Femur (tissue), 1 donor: Measurements from ENCODE around the gene ADAMTS17.
"Not testable (repeated sequence)": the region's sequence is repeated elsewhere in the genome, so short reads cannot be mapped to it uniquely, and the experiment has no call there.

Experiments
- DNase-seq: peaks from one replicate; pipeline ENCODE4 v3.0.0-alpha.2; 2017

The ADAMTS17 gene

GRCh38 chr15:99983886-99984286 is 357.9 kb downstream of the ADAMTS17 start:
- peak; percentile 67 for DNase-seq

DNA sequence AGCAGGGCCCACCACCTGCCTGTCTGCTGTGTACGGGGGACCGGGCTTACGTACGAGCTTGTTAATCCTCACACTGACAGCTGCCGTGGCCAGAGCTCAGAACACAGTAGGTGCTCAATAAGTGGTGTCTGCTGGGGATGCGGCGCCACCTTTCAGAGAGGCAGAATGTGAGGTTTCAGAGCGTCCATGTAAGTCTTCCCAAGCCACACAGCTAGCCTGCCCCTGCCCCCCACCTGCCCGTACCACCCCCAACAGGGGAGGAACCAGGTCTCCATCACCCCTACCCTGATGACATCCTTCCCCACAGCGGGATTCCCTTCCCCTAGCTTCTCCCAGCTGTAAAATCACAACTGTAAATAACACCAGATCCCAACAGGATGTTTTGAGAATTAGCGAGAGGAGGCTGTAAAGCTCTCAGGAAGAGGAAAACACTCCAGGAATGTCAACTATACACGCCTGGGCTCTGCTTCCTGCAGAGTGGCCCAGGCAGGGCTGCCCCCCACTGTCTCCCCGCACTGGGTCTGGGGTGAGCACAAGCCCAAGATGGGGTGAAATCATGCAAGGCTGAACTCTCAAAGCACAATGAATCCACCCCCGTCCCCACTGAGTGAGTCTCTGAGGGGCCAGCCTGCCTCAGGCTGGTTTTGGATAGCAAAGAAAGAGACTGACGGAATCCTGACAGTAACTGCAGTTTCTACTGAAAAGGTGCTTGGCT is 358.4 kb downstream of the ADAMTS17 start:
- no peak for DNase-seq

- no peak for DNase-seq
Observed at GRCh38 chr15:99982662-99983061, 359.1 kb downstream of the ADAMTS17 start.

DNA sequence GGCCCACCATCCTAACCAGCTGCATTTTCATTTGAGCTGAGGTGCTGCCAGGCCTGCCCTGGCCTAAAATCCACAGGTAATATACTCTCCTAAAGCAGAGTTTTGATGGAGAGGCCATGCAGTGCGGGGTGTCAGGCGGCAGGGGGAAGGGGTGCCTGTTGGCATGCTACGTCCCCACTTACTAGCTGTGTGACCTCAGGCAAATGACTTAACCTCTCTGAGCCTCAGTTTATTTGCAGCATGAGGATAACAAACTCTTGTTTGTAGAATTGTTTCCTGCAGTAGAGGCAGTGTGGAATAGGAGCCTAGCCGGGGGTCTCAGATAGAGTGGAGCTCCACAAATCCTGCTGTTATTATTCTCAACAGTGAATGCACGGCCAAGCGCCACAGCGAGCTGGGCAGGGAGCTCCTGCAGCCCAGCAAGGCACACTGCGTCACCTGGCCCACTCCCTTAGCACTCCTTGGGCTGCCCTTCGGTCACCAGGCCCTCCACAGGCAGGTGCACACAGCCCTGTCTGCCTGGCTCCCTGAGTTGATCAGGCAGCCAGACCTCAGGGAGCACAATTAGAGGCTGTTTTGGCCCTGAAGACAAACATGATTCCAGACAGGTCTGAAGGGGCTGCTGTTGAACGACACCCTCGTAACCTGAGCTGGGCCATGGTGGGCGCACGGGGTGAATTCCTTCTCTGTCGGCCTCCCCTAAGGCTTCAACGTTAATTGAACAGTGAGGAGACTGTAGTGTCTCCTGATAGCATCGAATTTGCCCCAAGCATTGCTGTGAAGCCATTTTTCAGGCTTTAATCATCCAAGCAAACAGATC is 359.7 kb downstream of the ADAMTS17 start:
- no peak for DNase-seq

GRCh38 chr15:99981191-99981647 is 360.6 kb downstream of the ADAMTS17 start:
- DNase-seq: no peak

DNA sequence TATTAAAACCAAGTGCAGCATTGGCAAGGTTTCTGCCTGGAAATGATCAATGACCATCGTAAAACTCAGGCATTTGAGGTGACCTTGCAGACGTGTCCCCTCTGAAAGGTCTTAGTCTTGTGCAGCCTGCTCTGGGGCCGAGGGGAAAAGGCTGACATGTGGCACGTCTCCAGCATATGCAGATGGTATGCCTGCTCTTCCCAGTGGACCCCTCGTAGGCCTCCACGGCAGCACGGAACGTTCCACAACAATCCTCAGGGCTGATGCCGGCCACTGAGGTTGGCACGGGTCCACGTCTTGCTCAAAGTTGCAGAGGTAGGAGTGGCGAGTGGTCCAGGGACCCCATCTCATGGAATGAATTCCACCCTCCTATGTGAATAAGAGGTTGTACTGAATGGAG is 361.0 kb downstream of the ADAMTS17 start:
- DNase-seq: peak; percentile 46

- DNase-seq: not testable (repeated sequence)
Observed at GRCh38 chr15:99979886-99980285, 361.9 kb downstream of the ADAMTS17 start.

- DNase-seq: no peak
Observed at GRCh38 chr15:99979371-99979770, 362.4 kb downstream of the ADAMTS17 start.

- no peak for DNase-seq
Observed at GRCh38 chr15:99978426-99978825, 363.3 kb downstream of the ADAMTS17 start.

GRCh38 chr15:99977929-99978328 is 363.8 kb downstream of the ADAMTS17 start:
- no peak for DNase-seq

GRCh38 chr15:99976811-99977271 is 364.9 kb downstream of the ADAMTS17 start:
- peak; percentile 22 for DNase-seq

DNA sequence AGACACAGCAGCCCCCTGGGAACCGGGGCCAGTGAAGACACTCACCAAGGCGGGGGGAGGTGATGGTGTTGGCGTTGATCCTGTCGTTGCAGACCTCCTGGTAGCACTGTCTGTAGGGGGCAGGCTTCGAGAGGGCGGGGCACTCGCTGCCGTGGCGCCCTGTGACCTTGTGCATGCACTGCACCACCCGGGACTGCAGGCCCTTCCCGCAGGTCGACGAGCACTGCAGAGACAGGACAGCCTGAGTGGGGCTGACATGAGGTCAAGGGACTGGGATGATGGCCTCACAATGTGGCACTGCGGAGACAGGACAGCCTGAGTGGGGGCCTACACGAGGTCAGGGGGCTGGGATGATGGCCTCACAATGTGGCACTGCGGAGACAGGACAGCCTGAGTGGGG is 365.8 kb downstream of the ADAMTS17 start:
- DNase-seq: no peak

DNA sequence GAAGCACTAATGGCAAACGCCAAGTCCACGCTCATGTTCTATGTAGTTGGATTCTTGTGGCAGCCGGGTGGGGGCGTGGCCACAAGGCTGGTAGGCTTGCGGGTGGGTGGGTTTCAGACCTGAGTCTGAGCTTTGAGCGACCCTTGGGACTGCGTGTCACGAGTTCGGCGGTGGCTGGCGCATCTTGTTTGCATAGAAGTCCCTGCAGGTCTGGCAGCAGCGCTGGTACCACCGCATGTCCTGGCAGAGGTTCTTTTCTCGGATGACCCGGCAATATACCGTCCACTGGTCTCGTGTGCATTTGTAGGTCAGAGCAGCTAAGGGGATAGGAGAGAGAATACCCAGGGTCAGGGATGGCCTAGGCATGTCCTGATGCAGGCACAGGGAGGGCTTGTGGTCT is 367.5 kb downstream of the ADAMTS17 start:
- DNase-seq: no peak

DNA sequence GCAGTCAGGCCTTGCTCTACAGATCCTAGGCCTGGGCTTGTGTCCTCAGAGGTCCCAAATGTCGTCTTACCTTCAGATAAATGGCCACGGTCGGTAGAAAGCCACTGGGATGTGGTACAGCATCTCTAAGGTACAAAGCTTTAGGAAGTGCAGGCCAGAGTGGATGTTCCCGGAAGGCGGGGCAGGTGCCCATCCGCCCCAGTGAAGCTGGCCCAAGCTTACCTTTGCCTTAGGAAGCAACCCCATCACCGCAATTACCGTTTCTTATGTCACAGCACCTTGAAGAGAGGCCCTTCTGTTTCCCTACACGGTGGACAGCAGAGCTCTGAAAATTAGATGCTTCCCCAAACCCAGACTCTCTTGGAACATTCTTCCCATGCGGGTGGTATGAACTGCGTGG is 368.4 kb downstream of the ADAMTS17 start:
- DNase-seq: no peak

GRCh38 chr15:99970891-99971430 is 370.8 kb downstream of the ADAMTS17 start:
- peak; percentile 24 for DNase-seq

DNA sequence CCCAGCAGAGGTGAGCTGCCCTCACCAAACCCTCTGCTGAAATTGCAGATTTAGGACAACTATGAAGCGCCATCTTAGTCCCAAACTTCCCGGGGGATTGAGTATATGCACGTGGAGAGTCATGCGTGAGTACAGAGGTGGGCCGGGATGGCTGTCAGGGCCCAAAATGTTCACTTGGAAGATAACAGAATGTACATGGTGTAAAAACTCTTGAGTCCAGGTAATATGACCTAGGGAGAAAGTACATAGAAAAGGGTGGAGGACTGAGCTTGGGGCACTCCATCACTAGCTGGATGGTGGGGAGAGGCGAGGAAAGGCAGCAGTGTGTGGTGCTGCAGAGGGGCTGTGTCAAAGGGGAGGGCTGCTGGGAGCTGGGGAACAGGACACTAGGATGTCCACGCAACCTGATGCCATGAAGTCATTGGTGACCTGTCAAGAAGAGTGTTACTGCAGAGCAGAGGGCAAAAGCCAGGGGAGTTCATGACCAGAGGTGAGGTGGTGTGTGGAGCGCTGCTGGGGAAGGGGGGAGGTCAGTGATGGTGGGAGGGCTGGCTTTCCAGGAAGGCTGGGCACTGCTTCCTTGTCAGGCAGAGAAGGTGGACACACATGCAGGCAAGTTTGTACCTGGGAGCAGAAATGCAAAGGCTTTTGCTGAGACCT is 372.4 kb downstream of the ADAMTS17 start:
- DNase-seq: peak; percentile 9

DNA sequence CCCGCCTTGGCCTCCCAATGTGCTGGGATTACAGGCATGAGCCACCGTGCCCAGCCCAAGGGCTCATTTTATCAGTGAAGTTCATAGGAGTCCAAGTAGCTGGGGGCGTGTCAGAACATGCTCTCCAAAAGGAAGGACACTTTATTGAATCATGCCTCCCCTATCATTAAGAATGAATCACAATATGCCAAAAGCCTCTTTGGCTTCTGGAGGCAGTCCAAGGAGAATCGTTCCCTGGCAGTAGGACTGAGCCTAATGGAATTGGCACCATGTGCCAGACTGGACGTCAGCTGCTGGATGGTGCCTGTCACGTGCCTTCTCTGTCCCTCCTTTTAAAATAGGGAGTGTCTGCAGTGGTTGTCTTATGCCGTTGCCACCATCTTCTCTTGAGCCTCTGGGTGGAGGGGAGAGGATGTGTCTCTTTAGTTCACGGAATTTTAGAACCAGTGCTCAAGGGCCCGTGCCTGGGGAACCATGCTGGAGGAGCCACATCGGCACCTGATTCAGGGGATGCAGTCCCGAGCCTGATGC is 373.9 kb downstream of the ADAMTS17 start:
- peak; percentile 28 for DNase-seq

GRCh38 chr15:99966815-99967214 is 375.0 kb downstream of the ADAMTS17 start:
- no peak for DNase-seq

DNA sequence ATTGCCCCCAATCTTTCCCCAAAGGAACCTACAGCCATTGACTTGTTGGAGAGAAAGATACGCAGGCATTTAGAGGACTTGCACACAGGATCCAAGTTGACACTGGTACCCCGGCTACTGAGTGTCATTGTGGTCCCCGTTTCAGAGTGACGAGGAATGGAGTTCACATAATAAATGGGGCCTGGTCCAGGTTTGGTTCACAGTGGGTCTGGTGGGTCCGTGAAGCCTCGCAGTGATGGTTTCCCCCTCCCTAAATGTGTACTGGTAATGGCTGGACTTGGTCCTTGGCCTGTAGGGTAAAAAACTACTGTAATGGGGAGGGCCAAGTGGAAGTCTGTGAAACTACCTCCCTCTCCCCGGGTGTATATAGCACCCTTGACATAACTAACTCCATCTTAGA is 376.4 kb downstream of the ADAMTS17 start:
- DNase-seq: peak; percentile 2

GRCh38 chr15:99963976-99964375 is 377.8 kb downstream of the ADAMTS17 start:
- DNase-seq: no peak

DNA sequence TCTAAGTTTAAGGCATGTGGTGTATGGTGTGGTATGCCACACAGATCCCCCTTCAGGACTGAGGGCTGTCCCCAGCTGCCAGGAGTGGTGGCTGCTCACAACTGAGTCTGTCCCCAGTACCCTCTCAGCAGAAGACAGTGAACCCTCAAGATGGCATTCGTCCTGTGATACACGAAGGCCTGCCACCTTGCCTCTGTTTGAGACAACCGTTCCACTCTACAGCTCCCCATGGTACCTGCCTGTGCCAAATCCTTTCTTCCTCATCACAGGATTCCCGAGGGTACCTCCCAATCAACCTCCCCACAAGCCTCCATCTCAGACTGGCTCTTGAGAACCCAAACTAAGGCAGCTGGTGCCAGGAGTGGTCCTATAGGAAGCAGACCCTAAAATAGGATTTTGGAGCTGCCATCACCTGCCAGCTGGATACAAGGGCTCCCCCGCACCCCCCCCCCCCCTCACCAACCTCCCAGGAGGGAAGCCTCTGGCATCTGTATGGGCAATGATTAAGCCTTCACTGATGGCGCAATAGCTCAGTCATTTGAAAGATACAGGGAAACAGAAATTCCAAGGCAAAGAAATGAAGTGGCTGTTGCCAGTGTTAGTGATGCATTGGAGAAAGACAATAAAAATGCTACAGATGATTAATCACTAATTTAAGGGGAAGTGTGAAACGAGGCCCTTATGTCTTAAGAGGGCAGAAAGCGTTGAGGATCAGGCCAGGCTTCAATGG is 378.5 kb downstream of the ADAMTS17 start:
- peak; percentile 5 for DNase-seq

DNA sequence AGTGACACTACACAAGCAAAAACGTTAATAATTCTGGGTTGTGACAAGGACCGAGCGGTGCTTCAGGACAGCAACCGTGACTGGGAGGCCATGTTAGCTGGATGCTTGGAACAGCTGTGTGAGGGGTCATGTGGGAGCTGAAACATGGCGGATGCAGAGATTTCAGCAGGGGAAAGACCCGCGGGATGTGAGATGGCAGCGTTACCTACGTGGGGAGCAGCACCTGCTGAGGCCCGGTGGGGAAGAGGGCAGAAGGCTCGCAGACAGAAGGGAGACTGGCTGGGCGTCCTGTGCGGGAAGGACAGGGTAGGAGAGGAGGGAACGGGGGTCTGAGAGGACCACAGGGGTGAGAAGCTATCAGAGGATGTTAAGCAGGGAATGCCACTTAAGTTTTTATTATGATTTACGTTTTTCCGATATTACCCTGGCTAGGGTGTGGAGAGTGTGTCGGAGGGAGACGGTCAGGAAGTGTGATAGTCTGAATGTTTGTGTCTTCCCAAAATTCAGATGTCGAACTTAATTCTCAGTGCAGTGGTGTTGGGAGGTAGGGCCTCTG is 379.7 kb downstream of the ADAMTS17 start:
- peak; percentile 5 for DNase-seq
